ENCODE measurements around the gene ANKRD17.
"Not testable (repeated sequence)": the region's sequence is repeated elsewhere in the genome, so short reads cannot be mapped to it uniquely, and the experiment has no call there.

The ANKRD17 gene

GRCh38 chr4:73205482-73205881 lies 53.1 kb downstream of the ANKRD17 start:
- DNase-seq (ENCODE audit: low read depth, low spot score), result no peak

GRCh38 chr4:73203976-73204375 lies 54.6 kb downstream of the ANKRD17 start:
- not testable (repeated sequence) for DNase-seq (ENCODE audit: low read depth, low spot score)

- DNase-seq (ENCODE audit: low read depth, low spot score), result no peak
Measured at GRCh38 chr4:73197220-73197619, 61.4 kb downstream of the ANKRD17 start.

GRCh38 chr4:73194064-73194463 lies 64.5 kb downstream of the ANKRD17 start:
- no peak for DNase-seq (ENCODE audit: low read depth, low spot score)

GRCh38 chr4:73193659-73194058 lies 64.9 kb downstream of the ANKRD17 start:
- DNase-seq (ENCODE audit: low read depth, low spot score), result no peak

- no peak for DNase-seq (ENCODE audit: low read depth, low spot score)
Measured at GRCh38 chr4:73193155-73193554, 65.4 kb downstream of the ANKRD17 start.

GRCh38 chr4:73189274-73189810 lies 69.3 kb downstream of the ANKRD17 start:
- DNase-seq (ENCODE audit: low read depth, low spot score), result no peak

GRCh38 chr4:73187325-73187724 lies 71.3 kb downstream of the ANKRD17 start:
- DNase-seq (ENCODE audit: low read depth, low spot score), result no peak

- no peak for DNase-seq (ENCODE audit: low read depth, low spot score)
Measured at GRCh38 chr4:73185903-73186302, 72.7 kb downstream of the ANKRD17 start.

GRCh38 chr4:73181231-73181630 lies 77.4 kb downstream of the ANKRD17 start:
- no peak for DNase-seq (ENCODE audit: low read depth, low spot score)

- DNase-seq (ENCODE audit: low read depth, low spot score), result no peak
Measured at GRCh38 chr4:73178389-73178788, 80.2 kb downstream of the ANKRD17 start.

- no peak for DNase-seq (ENCODE audit: low read depth, low spot score)
Measured at GRCh38 chr4:73172161-73172560, 86.4 kb downstream of the ANKRD17 start.

GRCh38 chr4:73170518-73171198 lies 87.9 kb downstream of the ANKRD17 start:
- no peak for DNase-seq (ENCODE audit: low read depth, low spot score)

GRCh38 chr4:73166212-73166611 lies 92.4 kb downstream of the ANKRD17 start:
- no peak for DNase-seq (ENCODE audit: low read depth, low spot score)

GRCh38 chr4:73161527-73162185 lies 96.9 kb downstream of the ANKRD17 start:
- DNase-seq (ENCODE audit: low read depth, low spot score), result no peak

- no peak for DNase-seq (ENCODE audit: low read depth, low spot score)
Measured at GRCh38 chr4:73156394-73156793, 102.2 kb downstream of the ANKRD17 start.

- DNase-seq (ENCODE audit: low read depth, low spot score), result no peak
Measured at GRCh38 chr4:73152893-73153292, 105.7 kb downstream of the ANKRD17 start.

GRCh38 chr4:73142995-73143547 lies 115.5 kb downstream of the ANKRD17 start:
- DNase-seq (ENCODE audit: low read depth, low spot score), result no peak

- no peak for DNase-seq (ENCODE audit: low read depth, low spot score)
Measured at GRCh38 chr4:73139991-73140390, 118.6 kb downstream of the ANKRD17 start.

- no peak for DNase-seq (ENCODE audit: low read depth, low spot score)
Measured at GRCh38 chr4:73139245-73139644, 119.4 kb downstream of the ANKRD17 start.

GRCh38 chr4:73137121-73137520 lies 121.5 kb downstream of the ANKRD17 start:
- no peak for DNase-seq (ENCODE audit: low read depth, low spot score)

GRCh38 chr4:73133784-73134183 lies 124.8 kb downstream of the ANKRD17 start:
- DNase-seq (ENCODE audit: low read depth, low spot score), result no peak

- no peak for DNase-seq (ENCODE audit: low read depth, low spot score)
Measured at GRCh38 chr4:73131281-73131680, 127.3 kb downstream of the ANKRD17 start.
